Bronchial smooth muscle cell (primary cell): ENCODE measurements around the gene FBL. TPM values are rescaled to one million over a fixed set of nuclear protein-coding genes. Genes with fewer than 3 reads are reported as not detected.

Experiments used
- total RNA-seq: library from RNA; depleted of rRNA; stranded (reverse); fragments of >200 nt; gene quantifications from 2 replicates; pipeline ENCODE4 v1.2.1, GENCODE V29; 2014

FBL gene
- total RNA-seq: 209 and 258 TPM in 2 replicates

GRCh38 chr19:39845933-39846677 lies at the start of gene FBL:
FBL (minus strand) TSS chr19:39846379; CDS start chr19:39846300, 79 bp downstream.

GRCh38 chr19:39833464-39834286 lies 12.5 kb downstream of the FBL start, which contains the start of gene DYRK1B:
DYRK1B (minus strand) TSS chr19:39834162; CDS start chr19:39831867, 2,295 bp downstream.

Other genes with a start within 250 kb of the FBL start
- not detected in 2 replicates for gene LGALS13, start 243.9 kb downstream of the FBL start, total RNA-seq
- gene LGALS16, start 190.5 kb downstream of the FBL start, total RNA-seq: not detected in 2 replicates
- gene LGALS14, start 141.9 kb downstream of the FBL start, total RNA-seq: not detected in 2 replicates
- gene CLC, start 108.3 kb downstream of the FBL start, total RNA-seq: not detected in 2 replicates
- not detected in 2 replicates for gene LEUTX, start 67.5 kb downstream of the FBL start, total RNA-seq
- gene DYRK1B, start 12.2 kb downstream of the FBL start, total RNA-seq: 15.0 and 15.4 TPM in 2 replicates
- gene FCGBP, start 88.3 kb upstream of the FBL start, total RNA-seq: 0.32 and 1.1 TPM in 2 replicates
- 67.0 and 76.8 TPM in 2 replicates for gene PSMC4, start 124.8 kb upstream of the FBL start, total RNA-seq
- gene ZNF546, start 150.7 kb upstream of the FBL start, total RNA-seq: 5.7 and 8.4 TPM in 2 replicates
- 13.7 and 17.5 TPM in 2 replicates for gene ZNF780B, start 209.9 kb upstream of the FBL start, total RNA-seq
- gene ZNF780A, start 244.6 kb upstream of the FBL start, total RNA-seq: 14.7 and 18.2 TPM in 2 replicates